IMR-90 (cell line): Measurements from ENCODE around the gene NELFCD. TPM values are rescaled to one million over a fixed set of nuclear protein-coding genes. Genes with fewer than 3 reads are reported as not detected.
A peak's percentile ranks its signal among the peaks of the same experiment; 100 is the strongest.

Experiments
- ATAC-seq: fragments of 200-7000 bp; cut with Tn5 transposase; 2 replicates; pipeline ENCODE4 v1.9.1; 2020; ENCODE audit warnings: low read depth, mild to moderate bottlenecking, moderate library complexity
- BruUV-seq: library from RNA; stranded (reverse); fragments of 400-500 nt; replicated peaks from 2 replicates; lab custom pipeline; 2021; lab: Mats Ljungman, UMichigan
- CTCF ChIA-PET: fragments of 300-600 bp; formaldehyde crosslinking; extraction: SDS; loops from one replicate; lab custom pipeline; 2021; ENCODE audit warnings: antibody characterized with exemption; lab: Yijun Ruan, JAX
- POLR2A ChIA-PET: fragments of 300-600 bp; sonication (Branson Sonifier 250); formaldehyde crosslinking; loops from one replicate; lab custom pipeline; 2022; ENCODE audit warnings: antibody characterized with exemption; ENCODE audit not compliant: unreplicated experiment; lab: Charles Lee
- DNase-seq: peaks from one replicate; pipeline ENCODE4 v3.0.0; 2013
- H2AFZ ChIP-seq: replicated peaks from 2 replicates; pipeline ENCODE3; 2013; ENCODE audit warnings: low read length, mild to moderate bottlenecking; ENCODE audit not compliant: poor library complexity
- H2AK5ac ChIP-seq: 2 replicates; pipeline ENCODE4 v1.6.1; 2013; ENCODE audit warnings: low read depth, low read length, inconsistent platforms
- H2AK9ac ChIP-seq: replicated peaks from 2 replicates; pipeline ENCODE3; 2013; ENCODE audit warnings: mild to moderate bottlenecking, low read depth, low read length, moderate library complexity; ENCODE audit not compliant: poor library complexity
- H2BK120ac ChIP-seq: 2 replicates; pipeline ENCODE4 v1.6.1; 2013; ENCODE audit warnings: low read depth, low read length, inconsistent platforms
- H2BK15ac ChIP-seq: 3 replicates; pipeline ENCODE4 v1.6.1; 2013; ENCODE audit warnings: low read depth, low read length, inconsistent platforms
- H2BK20ac ChIP-seq: 2 replicates; pipeline ENCODE4 v1.6.1; 2013; ENCODE audit warnings: low read depth, mild to moderate bottlenecking, inconsistent platforms, low read length, moderate library complexity
- H2BK5ac ChIP-seq: 2 replicates; pipeline ENCODE4 v1.6.1; 2013; ENCODE audit warnings: mild to moderate bottlenecking, low read depth, low read length, inconsistent platforms; ENCODE audit not compliant: poor library complexity, severe bottlenecking
- H3K14ac ChIP-seq: replicated peaks from 2 replicates; pipeline ENCODE4 v1.6.1; 2013; ENCODE audit warnings: low read depth, low read length, inconsistent platforms
- H3K18ac ChIP-seq: 2 replicates; pipeline ENCODE4 v1.6.1; 2013; ENCODE audit warnings: low read depth, low read length, control low read depth
- H3K23ac ChIP-seq: 2 replicates; pipeline ENCODE4 v1.6.1; 2013; ENCODE audit warnings: low read depth, low read length, inconsistent platforms
- H3K27ac ChIP-seq: 2 replicates; pipeline ENCODE4 v1.5.1; 2013; ENCODE audit warnings: mild to moderate bottlenecking, control low read depth, low read length; ENCODE audit not compliant: insufficient read depth
- H3K27me3 ChIP-seq: 2 replicates; pipeline ENCODE4 v1.6.1; 2013; ENCODE audit warnings: low read length; ENCODE audit not compliant: control insufficient read depth, insufficient read depth
- H3K36me3 ChIP-seq: 2 replicates; pipeline ENCODE4 v1.6.1; 2013; ENCODE audit warnings: low read length, mixed read lengths; ENCODE audit not compliant: control insufficient read depth, insufficient read depth
- H3K4ac ChIP-seq: 2 replicates; pipeline ENCODE4 v1.6.1; 2013; ENCODE audit warnings: low read depth, low read length, inconsistent platforms
- H3K4me1 ChIP-seq: 2 replicates; pipeline ENCODE4 v1.6.1; 2013; ENCODE audit warnings: low read length, mixed read lengths; ENCODE audit not compliant: control insufficient read depth, insufficient read depth
- H3K4me2 ChIP-seq: 2 replicates; pipeline ENCODE4 v1.6.1; 2013; ENCODE audit warnings: low read depth, mild to moderate bottlenecking, control low read depth, low read length, moderate library complexity
- H3K4me3 ChIP-seq: 2 replicates; pipeline ENCODE4 v1.5.1; 2013; ENCODE audit warnings: low read depth, mild to moderate bottlenecking, control low read depth, low read length, moderate library complexity; ENCODE audit not compliant: insufficient read depth
- H3K56ac ChIP-seq: 2 replicates; pipeline ENCODE4 v1.6.1; 2013; ENCODE audit warnings: low read length, inconsistent platforms; ENCODE audit not compliant: insufficient read depth; ENCODE audit errors: extremely low read depth
- H3K79me1 ChIP-seq, 2 experiments: 2 replicates each; pipeline ENCODE4 v1.6.1; 2013; ENCODE audit warnings: low read length in 2 of 2, inconsistent platforms in 1 of 2, low read depth in 1 of 2
- H3K9ac ChIP-seq: 2 replicates; pipeline ENCODE4 v1.6.1; 2013; ENCODE audit warnings: low read depth, low read length, control low read depth
- H3K9me1 ChIP-seq: 2 replicates; pipeline ENCODE4 v1.6.1; 2013; ENCODE audit warnings: low read length, inconsistent platforms; ENCODE audit not compliant: insufficient read depth
- H3K9me3 ChIP-seq: 2 replicates; pipeline ENCODE4 v1.6.1; 2013; ENCODE audit warnings: low read length; ENCODE audit not compliant: control insufficient read depth, insufficient read depth
- H4K20me1 ChIP-seq: 2 replicates; pipeline ENCODE4 v1.6.1; 2013; ENCODE audit warnings: low read length, inconsistent platforms; ENCODE audit not compliant: insufficient read depth
- H4K5ac ChIP-seq: 2 replicates; pipeline ENCODE4 v1.6.1; 2013; ENCODE audit warnings: mild to moderate bottlenecking, low read depth, low read length, control low read depth
- H4K8ac ChIP-seq, 2 experiments: 2 replicates each; pipeline ENCODE4 v1.6.1; 2013; ENCODE audit warnings: low read depth in 2 of 2, low read length in 2 of 2, control low read depth in 1 of 2, inconsistent platforms in 1 of 2
- H4K91ac ChIP-seq: 2 replicates; pipeline ENCODE4 v1.6.1; 2013; ENCODE audit warnings: low read depth, low read length, inconsistent platforms; ENCODE audit not compliant: insufficient read depth
- BHLHE40 ChIP-seq: fragments of 150-350 bp; IDR thresholded peaks from 2 replicates; pipeline ENCODE4 v1.6.1; 2016; ENCODE audit warnings: mild to moderate bottlenecking, low read depth, low read length
- CEBPB ChIP-seq: IDR thresholded peaks from 2 replicates; pipeline ENCODE4 v1.6.1; 2012; ENCODE audit warnings: low read depth, low read length, improper control_type of control experiment
- CHD1 ChIP-seq: IDR thresholded peaks from 2 replicates; pipeline ENCODE4 v1.6.1; 2012; ENCODE audit warnings: low read depth, low read length, improper control_type of control experiment
- CTCF ChIP-seq: conservative IDR thresholded peaks from 2 replicates; pipeline ENCODE4 v1.5.1; 2012; ENCODE audit warnings: mild to moderate bottlenecking, low read depth, low read length, improper control_type of control experiment
- FOS ChIP-seq: fragments of 150-350 bp; IDR thresholded peaks from 2 replicates; pipeline ENCODE4 v1.6.1; 2016; ENCODE audit warnings: low read depth, low read length
- MAFK ChIP-seq: IDR thresholded peaks from 2 replicates; pipeline ENCODE4 v1.6.1; 2012; ENCODE audit warnings: low read depth, low read length, improper control_type of control experiment
- MAZ ChIP-seq: IDR thresholded peaks from 2 replicates; pipeline ENCODE4 v1.6.1; 2012; ENCODE audit warnings: low read depth, mild to moderate bottlenecking, low read length, improper control_type of control experiment, moderate library complexity, borderline replicate concordance
- MXI1 ChIP-seq: IDR thresholded peaks from 2 replicates; pipeline ENCODE4 v1.6.1; 2012; ENCODE audit warnings: low read depth, mild to moderate bottlenecking, low read length, moderate library complexity, borderline replicate concordance
- NFE2L2 ChIP-seq: fragments of 150-350 bp; IDR thresholded peaks from 2 replicates; pipeline ENCODE4 v1.6.1; 2016; ENCODE audit warnings: low read depth, mild to moderate bottlenecking, low read length
- POLR2A ChIP-seq: IDR thresholded peaks from 2 replicates; pipeline ENCODE4 v1.6.1; 2012; ENCODE audit warnings: mild to moderate bottlenecking, low read depth, low read length
- RAD21 ChIP-seq: IDR thresholded peaks from 2 replicates; pipeline ENCODE4 v1.6.1; 2012; ENCODE audit warnings: low read length, improper control_type of control experiment
- RCOR1 ChIP-seq: IDR thresholded peaks from 2 replicates; pipeline ENCODE4 v1.6.1; 2012; ENCODE audit warnings: mild to moderate bottlenecking, low read length, improper control_type of control experiment; ENCODE audit not compliant: insufficient replicate concordance
- RFX5 ChIP-seq: IDR thresholded peaks from 2 replicates; pipeline ENCODE4 v1.8.0; 2012; ENCODE audit warnings: low read depth, mild to moderate bottlenecking, low read length, moderate library complexity
- SMC3 ChIP-seq: fragments of 150-350 bp; IDR thresholded peaks from 2 replicates; pipeline ENCODE4 v1.6.1; 2016; ENCODE audit warnings: low read depth, mild to moderate bottlenecking, antibody characterized with exemption, low read length, moderate library complexity
- USF2 ChIP-seq: fragments of 150-350 bp; IDR thresholded peaks from 2 replicates; pipeline ENCODE4 v1.6.1; 2017; ENCODE audit warnings: mild to moderate bottlenecking, antibody characterized with exemption, low read length, low read depth
- WGBS, 2 experiments: methylation state at CpG; one replicate each; pipeline versions ENCODE4 v1.1.5 to v1.1.7; 2013; ENCODE audit warnings: missing lambda C conversion rate in 2 of 2; ENCODE audit not compliant: insufficient read length in 1 of 2; ENCODE audit errors: extremely low coverage in 2 of 2; 5-methylcytosine and 5-hydroxymethylcytosine counted together
- dilution Hi-C: fragments of 300-500 bp; cut with HindIII; formaldehyde crosslinking; loops from one replicate; pipeline ENCODE4 v1.14.3; 2018; ENCODE audit warnings: low sequenced_read_pairs; ENCODE audit not compliant: unreplicated experiment
- in situ Hi-C: fragments of 300-500 bp; cut with MboI; formaldehyde crosslinking; loops from 3 replicates; pipeline ENCODE4 v1.14.3; 2019; ENCODE audit warnings: low sequenced_read_pairs, inconsistent platforms, mixed read lengths
- intact Hi-C: fragments of 100-400 bp; cut with micrococcal nuclease; formaldehyde crosslinking; loops from 2 replicates; pipeline ENCODE4 v1.10.0; 2022
- polyA plus RNA-seq, 3 experiments: library from polyadenylated mRNA; depleted of rRNA; stranded (reverse); fragments of >200 nt; gene quantifications; 2 replicates each; pipeline ENCODE4 v1.2.3, GENCODE V29; 2012; ENCODE audit warnings: low replicate concordance in 1 of 3
- total RNA-seq: library from RNA; depleted of rRNA; stranded (reverse); fragments of >200 nt; gene quantifications from 2 replicates; pipeline ENCODE4 v1.2.3, GENCODE V29; 2012
- TF ChIP-seq, protein P1 (sequence below): fragments of 150-350 bp; IDR thresholded peaks from 2 replicates; pipeline ENCODE4 v1.6.1; 2016; ENCODE audit warnings: low read depth, mild to moderate bottlenecking, low read length, moderate library complexity, borderline replicate concordance

The NELFCD gene
- total and polyA plus RNA-seq, 2 of the 4 experiments (the other 2 are of a cell fraction) = 88.9 to 94.1 TPM

- Histone ChIP-seq H3K14ac (no peak overlapping the region), H3K4me2 (no peak overlapping the region), H3K36me3 (peaks cover 22% of the 10 kb centered on the region), H3K23ac (no peak overlapping the region), H3K79me1 (peaks cover 10 to 33% of the 10 kb centered on the region in 2 experiments; a peak in 3 of 4 replicates), H3K4me1 (peaks cover 12% of the 10 kb centered on the region), H2AFZ (peak overlapping the region; percentile 5), H4K8ac (no peak overlapping the region), H3K9ac (no peak overlapping the region), H2AK9ac (peak overlapping the region; percentile 26), H2BK5ac (no peak overlapping the region), H2AK5ac (no peak overlapping the region), H3K9me1 (peaks cover 11% of the 10 kb centered on the region; the same call in 1 of the 2 replicates), H4K5ac (no peak overlapping the region), H2BK20ac (no peak overlapping the region), H3K18ac (no peak overlapping the region), H2BK15ac (no peak overlapping the region), H3K4me3 (no peak overlapping the region), H3K4ac (no peak overlapping the region), H4K91ac (no peak overlapping the region), H3K27me3 (no peaks in the 10 kb centered on the region), H4K20me1 (no peaks in the 10 kb centered on the region; the same call in 1 of the 2 replicates), H3K56ac (no peak overlapping the region), H3K9me3 (no peaks in the 10 kb centered on the region), H3K27ac (no peak overlapping the region), H2BK120ac (no peak overlapping the region)
- in situ Hi-C loops (no loop called here), intact Hi-C loops (no loop called here), dilution Hi-C loops (no loop called here)
- 95% methylated on average over 23 of the region's 27 CpGs; no CpG with 5 or more reads in 1 of the 2 experiments for WGBS, 2 experiments
- DNase-seq (no peak), ATAC-seq (no peak)
- no TSS peak for BruUV-seq
- no peak for TF ChIP-seq CTCF
- no peak for TF ChIP-seq RFX5
- TF ChIP-seq, protein P1, sequence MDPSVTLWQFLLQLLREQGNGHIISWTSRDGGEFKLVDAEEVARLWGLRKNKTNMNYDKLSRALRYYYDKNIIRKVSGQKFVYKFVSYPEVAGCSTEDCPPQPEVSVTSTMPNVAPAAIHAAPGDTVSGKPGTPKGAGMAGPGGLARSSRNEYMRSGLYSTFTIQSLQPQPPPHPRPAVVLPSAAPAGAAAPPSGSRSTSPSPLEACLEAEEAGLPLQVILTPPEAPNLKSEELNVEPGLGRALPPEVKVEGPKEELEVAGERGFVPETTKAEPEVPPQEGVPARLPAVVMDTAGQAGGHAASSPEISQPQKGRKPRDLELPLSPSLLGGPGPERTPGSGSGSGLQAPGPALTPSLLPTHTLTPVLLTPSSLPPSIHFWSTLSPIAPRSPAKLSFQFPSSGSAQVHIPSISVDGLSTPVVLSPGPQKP = no peak
- TF ChIP-seq MXI1 = no peak
- no peak for TF ChIP-seq FOS
- TF ChIP-seq POLR2A = no peak
- no peak for TF ChIP-seq MAFK
- no peak for TF ChIP-seq SMC3
- TF ChIP-seq BHLHE40 = no peak
- no peak for TF ChIP-seq NFE2L2
- TF ChIP-seq CHD1 = no peak
- no peak for TF ChIP-seq RAD21
- no peak for TF ChIP-seq CEBPB
- TF ChIP-seq RCOR1 = no peak
- no peak for TF ChIP-seq MAZ
- TF ChIP-seq USF2 = no peak
- POLR2A ChIA-PET = no interaction called here
- CTCF ChIA-PET = no interaction called here
Observed at GRCh38 chr20:59001449-59002171, 20.6 kb downstream of the NELFCD start.
